Uterus (tissue), 2 donors: ENCODE data around the gene KLK7.

Source experiments
- CTCF ChIP-seq, 4 experiments: fragments of 200-600 bp in 2 of 4; fragments of 450-650 bp in 2 of 4; sonication (generic) in 2 of 4; IDR thresholded peaks; one replicate each; pipeline ENCODE4 v1.5.1; 2016 to 2019; ENCODE audit warnings: antibody characterized with exemption in 4 of 4, mild to moderate bottlenecking in 2 of 4, moderate library complexity in 1 of 4
- POLR2A ChIP-seq, 2 donors: fragments of 450-650 bp; IDR thresholded peaks; one replicate each; pipeline ENCODE4 v1.6.1; 2016; ENCODE audit warnings: antibody characterized with exemption in 2 of 2, mild to moderate bottlenecking in 1 of 2, moderate library complexity in 1 of 2

DNA sequence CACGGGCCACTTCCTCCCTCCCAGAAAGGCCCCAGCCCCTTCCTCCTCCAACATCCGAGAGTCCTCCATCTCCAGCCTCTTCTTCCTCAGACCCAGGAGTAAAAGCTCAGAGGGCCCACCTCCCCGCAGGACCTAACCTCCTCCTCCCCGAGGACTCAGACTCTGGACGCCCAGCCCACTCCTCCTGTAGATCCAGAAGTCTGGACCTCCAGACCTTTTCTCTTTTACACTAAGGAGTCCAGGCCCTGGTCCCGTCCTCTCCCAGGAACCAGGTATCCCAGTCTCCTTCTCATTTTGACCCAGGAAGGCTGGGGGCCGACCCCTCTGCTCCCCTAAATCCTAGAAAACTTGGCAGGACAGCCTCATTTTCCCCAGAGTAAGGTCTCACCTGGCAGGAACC lies 19.6 kb upstream of the KLK7 start:
- no peak for TF ChIP-seq CTCF (IDR thresholded peaks at IDR 0.05)
- no peak for TF ChIP-seq POLR2A (IDR thresholded peaks at IDR 0.05)
